Ramos (cell line): ENCODE measurements around the gene DNM3.

ENCODE experiments used
- in situ Hi-C: fragments of 300-500 bp; cut with MboI; formaldehyde crosslinking; loops from one replicate; pipeline ENCODE4 v1.14.3; 2022; ENCODE audit warnings: low sequenced_read_pairs; ENCODE audit not compliant: unreplicated experiment

Gene DNM3

GRCh38 chr1:171841050-171841910 lies at the start of gene DNM3:
DNM3 (plus strand) TSS chr1:171841498; CDS start chr1:171841657, 159 bp downstream.
- in situ Hi-C loops: no loop called here

- in situ Hi-C loops: loop anchor here (25.0 kb wide), 1 partner anchor 594 kb away; no protein-coding TSS in a partner anchor
These were observed 48.5 kb upstream of the DNM3 start for GRCh38 chr1:171792656-171793369.

GRCh38 chr1:171793636-171794035 lies 47.7 kb upstream of the DNM3 start:
- in situ Hi-C loops: loop anchor here (25.0 kb wide), 1 partner anchor 594 kb away; no protein-coding TSS in a partner anchor

- in situ Hi-C loops: loop anchor here (25.0 kb wide), 1 partner anchor 593 kb away; no protein-coding TSS in a partner anchor
These were observed 47.2 kb upstream of the DNM3 start for GRCh38 chr1:171794085-171794484.

- in situ Hi-C loops: loop anchor here (25.0 kb wide), 1 partner anchor 591 kb away; no protein-coding TSS in a partner anchor
These were observed 44.7 kb upstream of the DNM3 start for GRCh38 chr1:171796592-171796991.

- in situ Hi-C loops: loop anchor here (25.0 kb wide), 1 partner anchor 589 kb away; no protein-coding TSS in a partner anchor
These were observed 43.0 kb upstream of the DNM3 start for GRCh38 chr1:171798311-171798710.

GRCh38 chr1:171798765-171799164 lies 42.5 kb upstream of the DNM3 start:
- in situ Hi-C loops: loop anchor here (25.0 kb wide), 1 partner anchor 589 kb away; no protein-coding TSS in a partner anchor

GRCh38 chr1:171799166-171799565 lies 42.1 kb upstream of the DNM3 start:
- in situ Hi-C loops: loop anchor here (25.0 kb wide), 1 partner anchor 588 kb away; no protein-coding TSS in a partner anchor

GRCh38 chr1:171799698-171800097 lies 41.6 kb upstream of the DNM3 start:
- in situ Hi-C loops: loop anchor here (25.0 kb wide), 1 partner anchor 588 kb away; no protein-coding TSS in a partner anchor

GRCh38 chr1:171800342-171800741 lies 41.0 kb upstream of the DNM3 start:
- in situ Hi-C loops: no loop called here

- in situ Hi-C loops: no loop called here
These were observed 40.4 kb upstream of the DNM3 start for GRCh38 chr1:171800851-171801250.

GRCh38 chr1:171801487-171801891 lies 39.8 kb upstream of the DNM3 start:
- in situ Hi-C loops: no loop called here

GRCh38 chr1:171802207-171802606 lies 39.1 kb upstream of the DNM3 start:
- in situ Hi-C loops: no loop called here

GRCh38 chr1:171803045-171803444 lies 38.3 kb upstream of the DNM3 start:
- in situ Hi-C loops: no loop called here

- in situ Hi-C loops: no loop called here
These were observed 37.8 kb upstream of the DNM3 start for GRCh38 chr1:171803461-171804022.

GRCh38 chr1:171805395-171806115 lies 35.7 kb upstream of the DNM3 start:
- in situ Hi-C loops: no loop called here

- in situ Hi-C loops: no loop called here
These were observed 33.7 kb upstream of the DNM3 start for GRCh38 chr1:171807556-171807955.

- in situ Hi-C loops: no loop called here
These were observed 31.5 kb upstream of the DNM3 start for GRCh38 chr1:171809834-171810233.

- in situ Hi-C loops: no loop called here
These were observed 29.6 kb upstream of the DNM3 start for GRCh38 chr1:171811672-171812071.

- in situ Hi-C loops: no loop called here
These were observed 26.6 kb upstream of the DNM3 start for GRCh38 chr1:171814692-171815091.
